Posterior cingulate gyrus (tissue), 11 donors: ENCODE measurements around the gene EML5.
"Not testable (repeated sequence)": the region's sequence is repeated elsewhere in the genome, so short reads cannot be mapped to it uniquely, and the experiment has no call there.

Experiments used
- DNase-seq, 10 donors: peaks; one replicate each; pipeline versions ENCODE4 v3.0.0 to v3.0.0-alpha.2; 2020 to 2021; ENCODE audit warnings: mixed read lengths in 3 of 10
- intact Hi-C: fragments of 100-400 bp; cut with DNase I; formaldehyde crosslinking; loops from one replicate; pipeline ENCODE4 v1.15.1; 2023

EML5 gene

DNA sequence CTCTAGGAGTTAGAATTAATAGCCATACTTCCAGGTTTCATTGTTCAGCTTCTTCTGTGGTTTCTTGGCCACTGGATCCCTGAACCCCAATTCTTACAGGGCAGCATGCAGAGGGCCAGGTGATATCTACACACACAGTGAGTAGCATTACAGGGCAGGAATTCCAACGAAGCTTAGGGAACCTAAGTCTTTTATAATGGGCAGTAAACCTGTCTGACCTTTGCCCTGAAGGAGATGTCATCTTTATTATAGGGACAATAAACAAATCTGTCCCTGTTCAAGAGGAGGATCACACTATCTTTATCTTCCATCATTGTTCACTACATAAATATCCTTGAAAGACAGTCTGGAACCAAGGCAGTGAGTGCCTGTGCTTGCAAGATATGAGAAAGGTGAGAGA lies 11.7 kb upstream of the EML5 start:
- intact Hi-C loops, result no loop called here
- DNase-seq, result no peak

DNA sequence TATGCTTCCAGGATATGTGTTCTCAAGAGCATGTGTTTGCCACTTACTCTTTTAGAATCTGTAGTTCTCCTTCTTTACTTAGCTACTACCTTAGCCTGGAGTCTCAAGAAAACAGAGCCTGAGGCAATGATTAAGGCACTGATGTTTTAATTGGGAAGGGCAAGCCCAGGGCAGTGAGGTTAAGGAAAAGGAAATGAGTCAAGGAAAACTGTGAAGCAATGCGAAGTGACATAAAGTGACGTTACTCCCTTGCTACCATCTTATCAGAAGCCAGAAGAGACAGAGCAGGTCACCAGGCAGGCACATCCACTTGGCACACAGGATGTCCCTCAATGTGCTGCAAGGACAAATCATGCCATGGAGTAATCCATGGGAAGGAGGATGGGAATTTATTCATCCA lies 11.3 kb upstream of the EML5 start:
- intact Hi-C loops, result no loop called here
- DNase-seq, result peak in 1 of 10 donors; percentile 20

DNA sequence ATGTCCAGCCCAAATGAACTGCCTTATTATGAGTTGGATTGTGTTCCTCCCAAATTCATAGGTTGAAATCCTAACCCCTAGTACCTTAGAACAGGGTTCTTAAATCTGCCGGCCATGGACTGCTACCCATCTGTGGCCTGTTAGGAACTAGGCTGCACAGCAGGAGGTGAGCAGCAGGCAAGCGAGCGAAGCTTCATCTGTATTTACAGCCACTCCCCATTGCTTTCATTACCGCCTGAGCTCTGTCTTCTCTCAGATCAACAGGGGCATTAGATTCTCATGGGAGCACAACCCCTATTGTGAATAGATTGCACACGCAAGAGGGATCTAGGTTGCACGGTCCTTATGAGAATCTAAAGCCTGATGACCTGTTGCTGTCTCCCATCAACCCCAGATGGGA lies 9.8 kb upstream of the EML5 start:
- intact Hi-C loops, result no loop called here
- DNase-seq, result peak in 1 of 10 donors; percentile 24

DNA sequence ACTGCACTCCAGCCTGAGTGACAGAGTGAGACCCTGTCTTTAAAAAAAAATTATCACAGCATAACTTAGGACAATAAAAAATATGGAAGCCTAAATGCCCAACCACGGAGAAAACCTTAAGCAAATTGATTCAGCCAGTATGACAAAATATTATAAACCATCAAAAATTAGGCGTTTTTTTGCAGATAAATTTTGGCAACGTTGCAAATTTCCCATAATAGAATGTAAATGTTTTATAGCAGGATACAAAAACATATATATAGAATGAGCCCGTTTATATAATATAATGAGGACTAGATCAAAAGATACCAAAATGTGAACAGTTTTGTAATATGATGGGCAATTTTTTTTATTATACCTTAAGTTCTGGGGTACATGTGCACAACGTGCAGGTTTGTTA lies 6.8 kb upstream of the EML5 start:
- intact Hi-C loops, result loop anchor here (1.0 kb wide), 1 partner anchor 22 kb away; no protein-coding TSS in a partner anchor
- no peak for DNase-seq

DNA sequence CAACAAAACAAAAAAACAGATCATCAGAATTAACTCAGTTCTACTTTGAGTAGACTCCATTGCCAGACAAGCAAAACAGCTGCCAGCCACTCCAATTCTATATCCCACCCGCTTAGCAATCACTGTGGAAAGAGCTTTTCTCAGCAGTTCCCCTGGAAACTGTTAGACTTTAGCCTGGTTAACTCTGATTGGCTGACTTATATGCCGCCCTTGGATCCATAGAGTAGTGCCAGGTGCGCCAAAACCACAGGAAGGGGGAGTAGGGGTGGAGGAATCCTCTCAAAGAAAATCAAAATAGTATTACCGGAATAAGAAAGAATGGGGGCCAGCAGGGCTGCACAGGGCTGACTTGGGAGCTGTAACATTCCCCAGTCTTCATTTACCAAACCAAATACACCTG lies 5.4 kb upstream of the EML5 start:
- intact Hi-C loops, result no loop called here
- peak in 1 of 10 donors; percentile 36 for DNase-seq

DNA sequence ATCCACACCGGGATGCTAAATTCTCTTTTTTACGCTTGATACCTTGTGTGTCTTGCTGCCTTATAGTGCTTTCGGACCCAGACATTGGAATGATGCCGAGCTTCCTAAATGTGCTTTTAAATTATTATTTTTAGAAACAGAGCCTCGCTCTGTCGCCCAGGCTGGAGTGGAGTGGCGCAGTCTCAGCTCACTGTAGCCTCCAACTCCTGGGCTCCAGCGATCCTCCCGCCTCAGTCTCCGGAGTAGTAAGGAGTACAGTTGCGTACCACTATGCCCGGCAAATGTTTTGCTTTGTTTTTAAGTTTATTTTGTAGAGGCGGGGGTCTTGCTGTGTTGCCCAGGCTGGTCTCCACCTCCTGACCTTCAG lies 489 bp upstream of the EML5 start:
- intact Hi-C loops, result loop anchor here (2.0 kb wide), 1 partner anchor 32 kb away; the partner anchor contains the start of gene TTC8
- DNase-seq, result peak in 3 of 10 donors; percentile 15 to 71 (median 24)

DNA sequence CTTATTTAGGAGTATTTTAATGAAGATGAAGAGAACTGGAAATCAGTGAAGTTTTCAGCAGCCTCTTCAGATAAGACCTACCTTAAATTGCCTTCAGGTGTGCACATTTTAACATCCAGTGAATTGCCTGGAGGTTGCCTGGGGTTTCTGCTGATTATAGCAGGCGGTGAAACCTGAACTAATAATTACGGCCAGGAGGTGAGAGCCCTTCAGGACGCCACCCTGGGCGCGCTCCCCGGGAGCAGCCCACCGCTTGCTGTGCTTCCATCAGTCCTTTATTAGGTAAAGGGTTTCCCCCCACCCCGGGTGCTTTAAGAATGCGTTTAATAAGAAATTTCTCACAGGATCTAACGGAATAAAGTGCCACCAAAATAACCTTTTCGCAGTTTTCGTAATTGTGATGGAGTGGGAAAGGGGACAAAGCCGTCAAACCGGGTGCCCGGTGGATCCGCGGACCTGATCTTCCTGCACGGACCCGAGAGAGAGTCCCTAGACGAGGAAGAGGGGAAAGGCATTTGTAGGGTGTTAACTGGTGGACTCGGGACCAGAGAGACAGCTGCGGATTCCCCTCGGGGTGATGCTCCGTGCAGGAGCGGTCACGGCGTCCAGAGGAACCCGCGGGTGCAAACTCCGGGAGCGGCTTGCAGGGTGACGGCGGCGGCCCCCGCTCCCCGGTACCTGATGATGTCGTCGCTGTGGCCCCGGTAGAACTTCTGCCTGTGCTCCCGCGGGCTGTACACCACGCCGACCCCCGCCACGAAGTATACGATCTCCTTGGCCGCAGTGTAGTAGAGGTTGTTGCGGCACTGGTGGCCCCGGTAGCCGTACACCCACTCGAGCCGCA lies 902 bp downstream of the EML5 start:
- intact Hi-C loops, result loop anchor here (2.0 kb wide), 1 partner anchor 33 kb away; the partner anchor contains the start of gene TTC8
- peak in 9 of 10 donors; percentile 17 to 91 (median 33) for DNase-seq

DNA sequence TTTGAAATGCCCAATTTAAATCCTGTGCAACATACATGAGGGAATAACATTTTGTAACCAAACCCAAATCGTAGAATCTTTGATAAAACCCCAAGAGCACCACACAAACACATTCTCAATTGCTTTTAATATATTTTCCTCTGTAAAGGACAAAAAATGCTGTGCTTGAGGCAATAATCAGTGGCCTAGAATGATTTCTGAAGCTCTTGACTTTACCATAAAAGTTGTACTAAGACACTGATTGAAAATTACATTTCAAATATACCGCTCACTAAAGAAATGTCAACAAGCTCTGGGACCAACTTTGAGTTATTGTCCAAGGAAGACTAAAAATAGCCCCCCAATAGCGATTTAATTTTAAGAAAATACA lies 1.5 kb downstream of the EML5 start:
- DNase-seq, result no peak
- intact Hi-C loops, result no loop called here

DNA sequence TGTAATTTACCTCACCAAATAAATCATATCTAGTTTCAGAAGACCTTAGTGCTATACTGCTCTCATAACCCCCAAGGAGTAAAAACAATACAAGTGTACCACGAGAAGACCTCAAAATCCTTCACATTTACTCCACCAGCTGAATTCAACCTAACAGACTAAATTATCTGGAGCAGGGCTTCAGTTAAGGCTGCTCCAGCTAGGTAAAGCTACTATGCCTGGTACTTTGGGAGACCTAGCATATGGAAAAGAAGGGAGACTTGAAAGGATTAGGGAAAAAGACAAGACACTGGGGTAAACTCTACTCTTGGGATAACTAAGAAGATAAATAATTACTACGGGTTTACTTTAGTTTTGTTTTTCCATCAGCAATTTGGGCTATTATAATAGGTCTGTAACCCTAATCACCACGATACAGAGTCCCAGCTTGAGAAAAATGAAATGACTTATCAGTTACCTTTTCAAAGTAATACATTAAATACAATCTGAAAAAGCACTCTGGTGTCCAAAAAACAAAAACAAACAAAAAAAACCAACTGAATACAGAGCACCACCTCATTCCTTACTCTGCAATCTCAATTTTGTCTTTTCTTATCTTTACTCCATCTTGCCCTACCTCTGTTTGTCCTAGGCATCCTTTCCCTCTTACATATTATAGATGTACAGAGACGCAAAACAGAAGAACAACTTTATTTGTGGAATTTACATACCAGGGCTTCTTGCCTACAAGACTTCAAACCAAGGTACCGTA lies 2.1 kb downstream of the EML5 start:
- no peak for DNase-seq
- intact Hi-C loops, result no loop called here

DNA sequence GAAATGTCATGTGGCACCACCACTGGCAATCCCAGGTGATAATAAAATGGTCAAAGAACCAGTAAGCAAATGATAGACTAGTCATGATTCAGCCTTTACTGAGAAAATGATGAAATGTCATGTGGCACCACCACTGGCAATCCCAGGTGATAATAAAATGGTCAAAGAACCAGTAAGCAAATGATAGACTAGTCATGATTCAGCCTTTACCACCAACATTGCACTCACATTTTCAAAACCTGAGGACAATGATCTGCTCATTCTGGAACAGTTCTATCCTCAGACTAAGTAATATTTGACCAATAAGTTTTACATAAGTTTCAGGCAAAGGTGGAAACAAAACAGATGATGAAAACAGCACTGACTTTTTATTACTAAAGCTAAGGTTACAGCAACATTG lies 3.2 kb downstream of the EML5 start:
- intact Hi-C loops, result not testable (repeated sequence)

DNA sequence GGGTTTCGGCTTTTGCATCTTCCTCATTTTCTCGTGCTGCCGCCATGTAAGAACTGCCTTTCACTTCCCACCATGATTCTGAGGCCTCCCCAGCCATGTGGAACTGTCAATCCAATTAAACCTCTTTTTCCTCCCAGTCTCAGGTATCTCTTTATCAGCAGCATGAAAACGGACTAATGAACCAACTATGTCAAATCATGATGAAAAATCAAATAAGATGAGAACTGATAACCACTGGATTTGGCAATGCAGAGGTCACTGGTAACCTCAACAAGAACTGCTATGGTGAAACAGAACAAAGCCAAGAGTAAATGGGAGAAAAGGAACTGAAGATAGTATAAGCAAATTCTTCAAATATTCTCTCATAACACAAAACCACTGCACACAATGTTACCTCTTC lies 6.0 kb downstream of the EML5 start:
- intact Hi-C loops, result no loop called here
- no peak for DNase-seq

More for the DNA sequence above, 3.2 kb downstream of the EML5 start:
- not testable (repeated sequence) for DNase-seq

DNA sequence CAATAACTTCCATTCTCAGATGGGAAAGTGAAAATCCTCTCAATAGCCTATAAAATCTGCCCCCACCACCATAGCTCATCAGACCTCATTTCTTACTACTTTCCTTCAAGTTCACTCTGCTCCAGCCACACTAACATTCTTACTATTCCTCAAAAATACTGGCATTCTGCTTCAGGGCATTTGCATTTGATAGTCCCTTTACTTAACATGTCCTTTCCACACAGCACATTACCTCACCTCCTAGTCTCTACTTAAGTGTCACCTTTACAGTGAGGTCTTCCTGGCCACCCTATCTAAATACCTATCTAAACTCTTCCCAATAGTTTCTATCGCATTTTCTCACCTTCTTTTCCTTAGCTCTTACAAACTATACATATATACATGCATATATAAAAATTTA lies 6.8 kb downstream of the EML5 start:
- no peak for DNase-seq
- intact Hi-C loops, result no loop called here

DNA sequence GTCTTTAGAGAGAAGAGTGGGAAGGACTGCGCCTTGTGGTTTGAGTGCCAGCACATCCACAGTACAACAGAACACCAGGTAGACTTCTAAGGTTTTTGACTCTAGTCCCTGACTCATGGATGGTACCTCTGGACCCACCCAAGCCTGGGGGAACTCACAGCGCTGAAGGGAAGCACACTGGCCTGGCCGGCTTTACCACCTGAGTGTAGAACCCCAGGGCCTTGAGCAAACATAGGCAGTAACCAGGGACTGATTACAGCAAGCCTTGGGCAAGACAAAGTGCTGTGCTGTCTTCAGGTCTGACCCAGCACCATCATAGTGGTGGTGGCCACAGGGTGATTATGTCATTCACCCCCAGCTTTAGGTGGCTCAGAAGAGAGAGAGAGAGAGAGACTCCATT lies 17.2 kb downstream of the EML5 start:
- peak in 1 of 10 donors; percentile 17 for DNase-seq
- intact Hi-C loops, result no loop called here

DNA sequence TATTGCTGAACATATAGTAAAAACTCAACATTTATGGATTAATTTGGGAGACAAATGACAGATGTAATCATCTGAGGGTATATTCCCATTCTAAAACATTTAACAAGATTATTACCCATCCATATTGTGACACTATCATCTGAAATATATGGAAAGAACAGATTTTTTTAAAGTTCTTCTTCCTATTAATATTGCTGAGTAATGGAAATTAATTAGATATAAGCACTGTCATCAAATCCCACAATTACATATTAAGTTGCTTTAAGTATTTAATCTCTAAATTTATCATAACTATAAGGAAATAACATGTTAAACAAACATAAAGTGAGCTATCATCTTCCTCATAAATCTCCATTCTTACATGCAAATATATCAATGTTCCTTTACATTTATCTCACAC lies 22.0 kb downstream of the EML5 start:
- intact Hi-C loops, result no loop called here
- DNase-seq, result no peak

DNA sequence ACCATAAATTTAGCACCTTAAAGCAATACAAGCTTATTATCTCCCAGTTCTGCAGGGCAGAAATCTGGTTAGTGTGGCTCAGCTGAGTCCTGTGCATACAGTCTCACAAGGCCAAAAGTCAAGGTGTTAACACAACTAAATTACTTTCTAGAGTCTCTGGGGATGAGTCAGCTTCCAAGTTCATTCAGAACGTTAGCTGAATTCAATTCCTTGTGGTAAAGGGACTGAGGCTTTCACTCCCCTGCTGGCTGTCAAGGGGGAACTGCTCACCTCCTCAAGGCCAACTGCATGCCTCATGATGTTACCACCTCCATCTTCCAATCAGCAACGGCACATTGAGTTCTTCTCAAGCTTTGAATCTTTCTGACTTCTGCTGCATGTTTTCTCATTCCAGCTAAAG lies 27.6 kb downstream of the EML5 start:
- no peak for DNase-seq
- intact Hi-C loops, result no loop called here

DNA sequence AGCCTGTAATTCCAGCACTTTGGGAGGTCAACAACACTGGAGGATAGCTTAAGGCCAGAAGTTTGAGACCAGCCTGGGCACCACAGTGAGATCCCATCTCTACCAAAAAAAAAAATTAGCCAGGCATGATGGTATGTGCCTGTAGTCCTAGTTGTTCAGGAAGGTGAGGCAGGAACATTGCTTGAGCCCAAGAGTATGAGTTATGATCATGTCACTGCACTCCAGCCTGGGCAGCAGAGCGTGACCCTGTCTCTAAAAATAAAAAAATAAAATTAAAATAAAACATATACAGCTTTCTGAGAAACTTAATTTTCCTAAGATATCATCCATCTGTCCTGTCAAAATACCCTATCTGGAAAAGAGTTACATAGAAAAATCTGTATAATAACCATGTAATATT lies 38.9 kb downstream of the EML5 start:
- no peak for DNase-seq
- intact Hi-C loops, result no loop called here

DNA sequence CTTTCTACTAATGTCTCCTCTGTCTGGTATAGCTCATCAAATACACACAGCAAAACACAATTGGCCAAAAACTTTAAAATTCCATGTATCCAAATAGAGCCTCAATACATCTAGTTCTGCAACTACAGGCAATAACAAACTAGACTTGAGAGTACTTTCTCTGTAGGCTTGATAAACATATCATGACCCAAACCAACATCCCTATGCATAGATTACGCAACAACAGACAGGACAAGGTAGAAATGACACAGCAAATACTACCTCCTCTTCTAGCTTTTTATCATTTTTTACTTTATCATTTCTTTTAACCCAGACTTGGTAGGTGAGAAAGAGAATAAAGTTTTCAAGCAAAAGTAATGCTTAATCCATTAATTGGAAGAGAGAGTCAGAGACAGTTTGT lies 41.8 kb downstream of the EML5 start:
- DNase-seq, result no peak
- intact Hi-C loops, result no loop called here

DNA sequence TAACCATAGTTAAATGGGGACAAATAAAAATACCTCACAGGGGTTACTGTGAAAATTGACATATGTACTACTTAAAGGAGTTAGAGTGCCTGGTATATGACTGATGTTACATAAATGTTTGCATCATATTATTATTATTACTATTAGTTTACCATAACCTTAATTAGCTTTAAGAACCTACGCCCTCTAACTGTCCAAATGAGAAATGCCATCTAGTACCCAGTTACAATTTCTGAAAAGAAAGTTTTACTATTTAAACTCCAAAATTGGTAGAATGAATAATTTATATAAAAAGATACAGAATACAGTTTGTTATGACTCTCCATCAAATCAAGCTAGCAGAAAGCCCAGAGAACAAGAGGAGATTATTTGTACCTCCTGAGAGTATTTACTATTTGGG lies 42.3 kb downstream of the EML5 start:
- no peak for DNase-seq
- intact Hi-C loops, result no loop called here

DNA sequence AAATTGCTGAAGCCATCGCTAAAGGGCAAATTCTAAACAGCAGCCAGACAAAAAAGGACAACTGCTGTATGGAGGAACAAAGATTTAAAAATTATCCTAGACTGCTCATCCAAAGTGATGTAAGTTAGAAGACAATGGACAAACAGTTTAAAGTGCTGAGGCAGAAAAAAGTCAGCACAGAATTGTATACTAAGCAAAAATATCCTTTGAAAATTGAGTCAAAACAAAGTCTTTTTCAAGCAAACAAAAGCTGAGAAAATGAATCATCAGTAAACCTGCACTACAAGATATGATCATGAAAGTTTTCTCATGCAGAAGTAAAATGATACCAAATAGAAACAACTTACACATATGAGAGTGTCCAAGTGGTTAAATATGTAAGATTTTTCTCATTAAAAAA lies 43.6 kb downstream of the EML5 start:
- intact Hi-C loops, result no loop called here

DNA sequence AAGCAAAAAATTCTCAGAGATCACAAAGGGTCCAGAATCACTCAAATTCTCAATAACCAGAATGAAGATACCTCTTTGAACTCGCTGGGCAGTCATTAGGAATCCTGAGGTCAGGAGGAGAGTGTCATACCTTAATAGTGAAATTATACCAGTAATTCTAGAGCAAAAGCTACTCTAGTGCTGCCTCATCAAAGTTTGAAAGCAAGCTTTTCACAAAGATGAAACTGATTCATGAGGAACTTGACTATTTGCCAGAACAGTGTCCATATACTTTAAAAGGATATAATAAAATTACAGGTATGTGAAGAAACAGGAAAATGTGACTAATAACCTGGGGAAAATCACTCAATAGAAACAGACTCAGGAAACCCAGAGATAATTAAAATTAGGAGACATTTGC lies 44.5 kb downstream of the EML5 start:
- intact Hi-C loops, result no loop called here
- no peak for DNase-seq

More for the DNA sequence above, 43.6 kb downstream of the EML5 start:
- no peak for DNase-seq

DNA sequence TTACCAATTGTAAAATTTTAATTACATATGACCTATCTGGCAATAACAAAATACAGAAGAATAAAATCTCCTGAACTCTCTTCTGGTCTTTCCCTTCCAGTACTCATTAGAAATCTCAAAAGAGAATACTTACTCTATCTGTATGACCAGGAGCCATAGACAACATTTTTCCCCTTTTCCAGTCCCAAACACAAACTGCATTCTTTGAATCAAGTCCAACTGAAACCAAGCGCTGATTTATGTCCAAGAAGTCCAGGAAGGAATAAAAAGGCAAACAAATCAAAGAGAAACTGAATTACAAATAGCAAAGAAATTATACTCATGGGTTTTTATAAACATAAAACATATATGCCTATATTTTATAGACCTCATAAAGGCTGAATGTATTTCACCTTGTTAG lies 46.7 kb downstream of the EML5 start:
- intact Hi-C loops, result no loop called here
- no peak for DNase-seq

DNA sequence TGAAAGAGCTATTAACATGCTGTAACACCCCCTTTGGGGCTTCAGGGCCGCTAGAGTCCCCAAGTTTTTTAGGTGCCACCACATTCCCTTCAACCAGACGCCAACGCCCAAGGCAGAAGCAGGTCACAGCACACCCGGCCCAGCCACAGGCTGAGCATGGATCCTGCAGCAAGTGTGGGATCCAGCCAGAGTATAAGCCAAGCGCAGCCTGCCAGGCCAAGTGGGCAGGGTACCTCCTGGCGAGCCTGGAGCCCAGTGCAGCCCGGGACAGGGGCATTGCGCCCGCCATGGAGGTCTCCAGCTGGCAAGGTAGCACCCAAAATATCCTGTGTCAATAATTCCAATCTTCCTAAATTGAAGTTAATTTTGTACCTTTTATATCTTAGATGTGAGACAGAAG lies 55.5 kb downstream of the EML5 start:
- intact Hi-C loops, result no loop called here
- DNase-seq, result peak in 1 of 10 donors; percentile 33
